A549 (cell line): ENCODE data around the gene LLGL2. TPM values are rescaled to one million over a fixed set of nuclear protein-coding genes. Genes with fewer than 3 reads are reported as not detected.

Experiments
- ATAC-seq, 2 experiments: fragments of 200-7000 bp in 1 of 2; fragments of >200 bp in 1 of 2; cut with Nextera tagmentation in 1 of 2; cut with Tn5 transposase in 1 of 2; 3 replicates each; pipeline versions ENCODE4 v1.8.0 to v1.9.1; 2018 to 2020; ENCODE audit warnings: mild to moderate bottlenecking in 1 of 2, moderate library complexity in 1 of 2
- CTCF ChIA-PET: fragments of 300-600 bp; sonication (Branson Sonifier 250); formaldehyde crosslinking; extraction: SDS; loops from one replicate; lab custom pipeline; 2021; ENCODE audit warnings: antibody characterized with exemption, inconsistent platforms; lab: Yijun Ruan, JAX
- POLR2A ChIA-PET: fragments of 350-600 bp; formaldehyde crosslinking; extraction: SDS; loops from one replicate; lab custom pipeline; 2021; ENCODE audit warnings: antibody characterized with exemption, inconsistent platforms; lab: Yijun Ruan, JAX
- DNase-seq, 2 experiments: peaks; one replicate each; pipeline versions ENCODE4 v3.0.0 to v3.0.0-alpha.2; 2011 to 2016; ENCODE audit warnings: low read depth in 1 of 2, low spot score in 1 of 2
- FAIRE-seq: peaks from 2 replicates; lab custom pipeline; 2011; peaks lifted over from hg19 to GRCh38; lab: Jason Lieb, UNC
- H3K27ac ChIP-seq, 2 experiments: fragments of >200 bp; sonication (Bioruptor Twin); formaldehyde crosslinking; 3 replicates each; pipeline ENCODE4 v1.5.1; 2016 to 2017
- H3K4me1 ChIP-seq: fragments of >200 bp; sonication (Bioruptor Twin); formaldehyde crosslinking; 3 replicates; pipeline ENCODE4 v1.6.1; 2016
- H3K4me2 ChIP-seq: fragments of >200 bp; sonication (Bioruptor Twin); formaldehyde crosslinking; 3 replicates; pipeline ENCODE4 v1.6.1; 2016
- H3K4me3 ChIP-seq: fragments of >200 bp; sonication (Bioruptor Twin); formaldehyde crosslinking; 3 replicates; pipeline ENCODE4 v1.5.1; 2016
- H3K9me3 ChIP-seq: fragments of >200 bp; sonication (Bioruptor Twin); formaldehyde crosslinking; 3 replicates; pipeline ENCODE4 v1.6.1; 2016
- BHLHE40 ChIP-seq: IDR thresholded peaks from 2 replicates; pipeline ENCODE4 v1.6.1; 2012; ENCODE audit warnings: low read depth, low read length, inconsistent platforms
- CBX8 ChIP-seq: fragments of 200-600 bp; sonication (generic); IDR thresholded peaks from 2 replicates; pipeline ENCODE4 v1.6.1; 2016
- CHD2 ChIP-seq: fragments of 150-350 bp; IDR thresholded peaks from 2 replicates; pipeline ENCODE4 v1.6.1; 2014; ENCODE audit warnings: low read length; ENCODE audit not compliant: partially characterized antibody
- E2F6 ChIP-seq: IDR thresholded peaks from 2 replicates; pipeline ENCODE4 v1.6.1; 2012; ENCODE audit warnings: low read depth, borderline replicate concordance
- EHF ChIP-seq: fragments of 250-450 bp; sonication (Bioruptor Pico); IDR thresholded peaks from 2 replicates; pipeline ENCODE4 v1.5.0; 2020; ENCODE audit warnings: mild to moderate bottlenecking
- EHMT2 ChIP-seq: fragments of 200-600 bp; sonication (generic); IDR thresholded peaks from 2 replicates; pipeline ENCODE4 v1.6.1; 2016; ENCODE audit warnings: antibody characterized with exemption, low read depth, mild to moderate bottlenecking, moderate library complexity
- ESRRA ChIP-seq: fragments of 150-350 bp; IDR thresholded peaks from 2 replicates; pipeline ENCODE4 v1.6.1; 2014; ENCODE audit warnings: mild to moderate bottlenecking, low read length, borderline replicate concordance
- FOSB ChIP-seq: fragments of 250-450 bp; sonication (Bioruptor Pico); IDR thresholded peaks from 2 replicates; pipeline ENCODE4 v1.5.0; 2020; ENCODE audit warnings: mild to moderate bottlenecking, moderate library complexity
- FOXS1 ChIP-seq: fragments of 250-450 bp; sonication (Bioruptor Pico); IDR thresholded peaks from 2 replicates; pipeline ENCODE4 v1.5.0; 2020; ENCODE audit warnings: mild to moderate bottlenecking, moderate library complexity
- GATA3 ChIP-seq: IDR thresholded peaks from 2 replicates; pipeline ENCODE4 v1.6.1; 2012; ENCODE audit warnings: borderline replicate concordance
- HDAC2 ChIP-seq: fragments of 200-600 bp; sonication (generic); IDR thresholded peaks from 2 replicates; pipeline ENCODE4 v1.6.1; 2016
- HES2 ChIP-seq: fragments of >200 bp; sonication (Bioruptor Twin); formaldehyde crosslinking; IDR thresholded peaks from 2 replicates; pipeline ENCODE4 v1.6.1; 2016
- HOXB13 ChIP-seq: fragments of 250-450 bp; sonication (Bioruptor Pico); IDR thresholded peaks from 2 replicates; pipeline ENCODE4 v1.5.0; 2020; ENCODE audit warnings: low read depth, mild to moderate bottlenecking, moderate library complexity
- HOXB5 ChIP-seq: fragments of 250-450 bp; sonication (Bioruptor Pico); IDR thresholded peaks from 2 replicates; pipeline ENCODE4 v1.5.0; 2020; ENCODE audit warnings: mild to moderate bottlenecking, moderate library complexity
- JUN ChIP-seq, 2 experiments: fragments of >200 bp; sonication (Bioruptor Twin); formaldehyde crosslinking; IDR thresholded peaks; 2 replicates in 1 of 2; 3 replicates in 1 of 2; pipeline ENCODE4 v1.6.1; 2016 to 2017
- KDM1A ChIP-seq: fragments of 200-600 bp; sonication (generic); IDR thresholded peaks from 2 replicates; pipeline ENCODE4 v1.6.1; 2016; ENCODE audit warnings: low read depth, mild to moderate bottlenecking
- KDM5A ChIP-seq: fragments of 200-600 bp; sonication (generic); IDR thresholded peaks from 2 replicates; pipeline ENCODE4 v1.6.1; 2016; ENCODE audit warnings: antibody characterized with exemption, mild to moderate bottlenecking
- MAZ ChIP-seq: fragments of 150-350 bp; IDR thresholded peaks from 2 replicates; pipeline ENCODE4 v1.6.1; 2014; ENCODE audit warnings: antibody characterized with exemption, low read depth, low read length, borderline replicate concordance
- MYC ChIP-seq: IDR thresholded peaks from 2 replicates; pipeline ENCODE4 v1.6.1; 2012; ENCODE audit warnings: mild to moderate bottlenecking, inconsistent platforms, low read length, improper control_type of control experiment, borderline replicate concordance
- NFE2L2 ChIP-seq: fragments of 150-350 bp; conservative IDR thresholded peaks from 2 replicates; pipeline ENCODE4 v1.6.1; 2014; ENCODE audit warnings: low read length
- NR3C1 ChIP-seq: fragments of >200 bp; sonication (Bioruptor Twin); formaldehyde crosslinking; IDR thresholded peaks from 3 replicates; pipeline ENCODE4 v1.6.1; 2017
- PHF8 ChIP-seq: fragments of 200-600 bp; sonication (generic); IDR thresholded peaks from 2 replicates; pipeline ENCODE4 v1.6.1; 2016; ENCODE audit warnings: low read depth, mild to moderate bottlenecking, antibody characterized with exemption, moderate library complexity, borderline replicate concordance
- POLR2A ChIP-seq: IDR thresholded peaks from 2 replicates; pipeline ENCODE4 v1.6.1; 2012; ENCODE audit warnings: mild to moderate bottlenecking, low read length
- RAD21 ChIP-seq, 2 experiments: fragments of >200 bp in 1 of 2; sonication (Bioruptor Twin) in 1 of 2; formaldehyde crosslinking in 1 of 2; IDR thresholded peaks in 1 of 2; conservative IDR thresholded peaks in 1 of 2; 2 replicates in 1 of 2; 3 replicates in 1 of 2; pipeline ENCODE4 v1.6.1; 2012 to 2018; ENCODE audit warnings: inconsistent platforms in 1 of 2
- RARB ChIP-seq: fragments of 250-450 bp; sonication (Bioruptor Pico); IDR thresholded peaks from 2 replicates; pipeline ENCODE4 v1.8.0; 2021; ENCODE audit warnings: mild to moderate bottlenecking, moderate library complexity
- RCOR1 ChIP-seq: fragments of 150-350 bp; IDR thresholded peaks from 2 replicates; pipeline ENCODE4 v1.6.1; 2014; ENCODE audit warnings: antibody characterized with exemption, low read length, low read depth
- RFX5 ChIP-seq: fragments of 450-650 bp; IDR thresholded peaks from 2 replicates; pipeline ENCODE4 v1.7.1; 2014; ENCODE audit warnings: antibody characterized with exemption, mild to moderate bottlenecking, moderate library complexity
- RNF2 ChIP-seq: fragments of 200-600 bp; sonication (generic); IDR thresholded peaks from 2 replicates; pipeline ENCODE4 v1.6.1; 2016; ENCODE audit warnings: low read depth, mild to moderate bottlenecking, antibody characterized with exemption, moderate library complexity, borderline replicate concordance
- SREBF2 ChIP-seq: fragments of 450-650 bp; IDR thresholded peaks from 2 replicates; pipeline ENCODE4 v1.6.1; 2014; ENCODE audit warnings: mild to moderate bottlenecking, moderate library complexity
- TFCP2L1 ChIP-seq: fragments of 250-450 bp; sonication (Bioruptor Pico); IDR thresholded peaks from 2 replicates; pipeline ENCODE4 v1.5.0; 2021; ENCODE audit warnings: mild to moderate bottlenecking
- TP53 ChIP-seq: fragments of 250-450 bp; sonication (Bioruptor Pico); IDR thresholded peaks from 2 replicates; pipeline ENCODE4 v1.5.0; 2021; ENCODE audit warnings: mild to moderate bottlenecking, moderate library complexity
- ZFP36 ChIP-seq: fragments of 450-650 bp; IDR thresholded peaks from 2 replicates; pipeline ENCODE4 v1.6.1; 2014; ENCODE audit warnings: borderline replicate concordance; ENCODE audit not compliant: partially characterized antibody
- ZSCAN20 ChIP-seq: fragments of 250-450 bp; sonication (Bioruptor Pico); IDR thresholded peaks from 2 replicates; pipeline ENCODE4 v1.8.0; 2022; ENCODE audit warnings: mild to moderate bottlenecking, moderate library complexity
- WGBS: methylation state at CpG from one replicate; pipeline ENCODE4 v1.1.6; 2017; ENCODE audit errors: missing lambda C conversion rate; 5-methylcytosine and 5-hydroxymethylcytosine counted together
- polyA plus RNA-seq, 4 experiments: library from polyadenylated mRNA; depleted of rRNA in 3 of 4; stranded (reverse); fragments of >200 nt; fragmentation: RNase III in 1 of 4; extraction: RNeasy Plus Mini Kit Qiagen cat#74134 plus additional on column Dnase treatment in 1 of 4; gene quantifications; 2 replicates in 3 of 4; 3 replicates in 1 of 4; pipeline ENCODE4 v1.2.3, GENCODE V29; 2011 to 2017
- TF ChIP-seq, protein P1 (sequence below): fragments of >200 bp; sonication (Bioruptor Twin); formaldehyde crosslinking; IDR thresholded peaks from 3 replicates; pipeline ENCODE4 v1.6.1; 2016
- TF ChIP-seq, protein P2 (sequence below): fragments of 200-600 bp; sonication (generic); IDR thresholded peaks from 2 replicates; pipeline ENCODE4 v1.6.1; 2016; ENCODE audit warnings: antibody characterized with exemption, mild to moderate bottlenecking, moderate library complexity
- TF ChIP-seq, protein P3 (sequence below): fragments of 450-650 bp; IDR thresholded peaks from 2 replicates; pipeline ENCODE4 v1.6.1; 2014; ENCODE audit warnings: antibody characterized with exemption

LLGL2 gene
- polyA plus RNA-seq, 2 of the 4 experiments (the other 2 are of a cell fraction): 18.9 to 35.0 TPM

DNA sequence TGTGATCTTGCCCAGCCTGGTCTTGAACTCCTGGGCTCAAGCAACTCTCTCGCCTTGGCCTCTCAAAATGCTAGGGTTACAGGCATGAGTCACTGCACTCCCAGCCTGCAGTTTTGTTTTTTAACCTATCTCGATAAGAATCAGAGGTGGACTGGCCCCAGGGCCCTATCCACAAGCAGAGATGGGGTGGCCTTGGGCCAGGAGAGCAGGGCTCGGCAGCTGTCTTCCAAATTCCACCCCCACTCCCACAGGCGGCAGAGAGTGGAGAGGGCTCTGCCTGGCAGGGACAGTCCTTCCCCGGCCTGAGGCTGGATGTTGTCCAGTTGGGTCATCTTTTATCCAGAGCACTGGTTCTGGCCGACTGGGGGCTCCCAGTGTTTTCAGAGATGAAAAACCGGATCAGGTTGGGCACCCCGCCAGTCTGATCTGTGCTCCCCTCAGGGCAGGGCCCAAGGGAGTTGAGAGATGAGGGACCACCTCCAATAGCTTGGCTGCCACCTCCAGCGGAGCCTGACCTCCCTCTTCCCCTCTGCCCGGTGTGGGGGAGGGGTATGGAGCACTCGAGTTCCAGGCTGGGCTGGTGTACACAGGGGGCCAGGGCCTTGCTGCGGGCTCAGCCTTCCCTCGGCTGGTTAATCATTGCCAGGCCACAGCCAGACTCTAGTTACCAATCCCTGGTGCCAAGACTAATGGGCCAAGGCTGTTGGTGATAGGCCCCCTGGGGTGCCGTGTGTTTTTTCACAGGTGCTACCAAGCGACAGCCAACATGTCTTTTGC, 31.8 kb downstream of the LLGL2 start:
- FAIRE-seq: peak; percentile 96
- POLR2A ChIA-PET: interaction anchor here (0.6 to 1.3 kb wide), 3 partner anchors 33 to 101 kb away, joined by 3 to 4 read pairs (median 3); partner anchors contain the start of genes TMEM94 and TSEN54
- H3K9me3 ChIP-seq: no peaks in the 10 kb centered on the region
- peak; percentile 79 to 86 for ATAC-seq
- peak; percentile 94 to 97 for DNase-seq
- H3K27ac ChIP-seq: peak overlapping the region; percentile 93 to 95
- CTCF ChIA-PET: interaction anchor here (0.6 to 2.5 kb wide), 10 partner anchors 8 to 94 kb away, joined by 3 to 7 read pairs (median 4); partner anchors contain the start of genes SMIM5 and TSEN54
- WGBS: 4% methylated on average over 14 of the region's 15 CpGs
- H3K4me2 ChIP-seq: peak overlapping the region; percentile 89
- H3K4me1 ChIP-seq: peaks cover 81% of the 10 kb centered on the region
- H3K4me3 ChIP-seq: peak overlapping the region; percentile 10; the same call in 1 of the 3 replicates
- TF ChIP-seq RFX5 (no peak), SREBF2 (no peak), JUN (IDR thresholded peaks at IDR 0.05) (peak; percentile 79 to 85; a peak in 3 of 5 replicates), RAD21 (conservative IDR thresholded peaks at IDR 0.05 in 1 of 2, IDR thresholded peaks at IDR 0.05 in 1 of 2) (peak; percentile 12 to 39; a peak in 4 of 5 replicates), HOXB5 (no peak), GATA3 (peak; percentile 93), MYC (peak; percentile 36; the same call in 1 of the 2 replicates), RCOR1 (no peak), PHF8 (no peak), CHD2 (no peak), RARB (CRISPR knock-in tag) (no peak), HDAC2 (no peak), HOXB13 (CRISPR knock-in tag) (no peak), KDM1A (no peak), MAZ (no peak), EHMT2 (no peak), POLR2A (no peak), NFE2L2 (no peak), NR3C1 (no peak), E2F6 (no peak), ESRRA (no peak), RNF2 (no peak), ZSCAN20 (CRISPR knock-in tag) (no peak), EHF (no peak), TFCP2L1 (0 out of 2 replicates have a peak, but pooled peaks have one; percentile 23), ZFP36 (no peak), FOSB (CRISPR knock-in tag) (no peak), BHLHE40 (no peak), FOXS1 (CRISPR knock-in tag) (no peak), TP53 (no peak), KDM5A (no peak), CBX8 (no peak), HES2 (no peak)
- TF ChIP-seq, protein P1, sequence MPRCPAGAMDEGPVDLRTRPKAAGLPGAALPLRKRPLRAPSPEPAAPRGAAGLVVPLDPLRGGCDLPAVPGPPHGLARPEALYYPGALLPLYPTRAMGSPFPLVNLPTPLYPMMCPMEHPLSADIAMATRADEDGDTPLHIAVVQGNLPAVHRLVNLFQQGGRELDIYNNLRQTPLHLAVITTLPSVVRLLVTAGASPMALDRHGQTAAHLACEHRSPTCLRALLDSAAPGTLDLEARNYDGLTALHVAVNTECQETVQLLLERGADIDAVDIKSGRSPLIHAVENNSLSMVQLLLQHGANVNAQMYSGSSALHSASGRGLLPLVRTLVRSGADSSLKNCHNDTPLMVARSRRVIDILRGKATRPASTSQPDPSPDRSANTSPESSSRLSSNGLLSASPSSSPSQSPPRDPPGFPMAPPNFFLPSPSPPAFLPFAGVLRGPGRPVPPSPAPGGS: no peak
- TF ChIP-seq, protein P2, sequence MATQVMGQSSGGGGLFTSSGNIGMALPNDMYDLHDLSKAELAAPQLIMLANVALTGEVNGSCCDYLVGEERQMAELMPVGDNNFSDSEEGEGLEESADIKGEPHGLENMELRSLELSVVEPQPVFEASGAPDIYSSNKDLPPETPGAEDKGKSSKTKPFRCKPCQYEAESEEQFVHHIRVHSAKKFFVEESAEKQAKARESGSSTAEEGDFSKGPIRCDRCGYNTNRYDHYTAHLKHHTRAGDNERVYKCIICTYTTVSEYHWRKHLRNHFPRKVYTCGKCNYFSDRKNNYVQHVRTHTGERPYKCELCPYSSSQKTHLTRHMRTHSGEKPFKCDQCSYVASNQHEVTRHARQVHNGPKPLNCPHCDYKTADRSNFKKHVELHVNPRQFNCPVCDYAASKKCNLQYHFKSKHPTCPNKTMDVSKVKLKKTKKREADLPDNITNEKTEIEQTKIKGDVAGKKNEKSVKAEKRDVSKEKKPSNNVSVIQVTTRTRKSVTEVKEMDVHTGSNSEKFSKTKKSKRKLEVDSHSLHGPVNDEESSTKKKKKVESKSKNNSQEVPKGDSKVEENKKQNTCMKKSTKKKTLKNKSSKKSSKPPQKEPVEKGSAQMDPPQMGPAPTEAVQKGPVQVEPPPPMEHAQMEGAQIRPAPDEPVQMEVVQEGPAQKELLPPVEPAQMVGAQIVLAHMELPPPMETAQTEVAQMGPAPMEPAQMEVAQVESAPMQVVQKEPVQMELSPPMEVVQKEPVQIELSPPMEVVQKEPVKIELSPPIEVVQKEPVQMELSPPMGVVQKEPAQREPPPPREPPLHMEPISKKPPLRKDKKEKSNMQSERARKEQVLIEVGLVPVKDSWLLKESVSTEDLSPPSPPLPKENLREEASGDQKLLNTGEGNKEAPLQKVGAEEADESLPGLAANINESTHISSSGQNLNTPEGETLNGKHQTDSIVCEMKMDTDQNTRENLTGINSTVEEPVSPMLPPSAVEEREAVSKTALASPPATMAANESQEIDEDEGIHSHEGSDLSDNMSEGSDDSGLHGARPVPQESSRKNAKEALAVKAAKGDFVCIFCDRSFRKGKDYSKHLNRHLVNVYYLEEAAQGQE: no peak
- TF ChIP-seq, protein P3, sequence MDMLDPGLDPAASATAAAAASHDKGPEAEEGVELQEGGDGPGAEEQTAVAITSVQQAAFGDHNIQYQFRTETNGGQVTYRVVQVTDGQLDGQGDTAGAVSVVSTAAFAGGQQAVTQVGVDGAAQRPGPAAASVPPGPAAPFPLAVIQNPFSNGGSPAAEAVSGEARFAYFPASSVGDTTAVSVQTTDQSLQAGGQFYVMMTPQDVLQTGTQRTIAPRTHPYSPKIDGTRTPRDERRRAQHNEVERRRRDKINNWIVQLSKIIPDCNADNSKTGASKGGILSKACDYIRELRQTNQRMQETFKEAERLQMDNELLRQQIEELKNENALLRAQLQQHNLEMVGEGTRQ: no peak
